Stimulated activated CD4-positive, alpha-beta T cell treated with anti-CD3 and anti-CD28 coated beads, Interleukin-12 subunit alpha, Interleukin-12 subunit beta, amount 100 ng/mL, for 24 hours (primary cell): ENCODE data around the gene SNX9.
"Not testable (repeated sequence)": the region's sequence is repeated elsewhere in the genome, so short reads cannot be mapped to it uniquely, and the experiment has no call there.

Experiments used
- DNase-seq, 2 experiments: peaks; one replicate each; pipeline ENCODE4 v3.0.0-alpha.2; 2020; ENCODE audit warnings: low read depth in 2 of 2

SNX9 gene

GRCh38 chr6:157885876-157886275 lies 62.8 kb downstream of the SNX9 start:
- DNase-seq, result no peak

GRCh38 chr6:157887892-157888291 lies 64.8 kb downstream of the SNX9 start:
- DNase-seq, result no peak

GRCh38 chr6:157891544-157892362 lies 68.7 kb downstream of the SNX9 start:
- DNase-seq, result no peak

GRCh38 chr6:157892363-157892877 lies 69.4 kb downstream of the SNX9 start:
- no peak for DNase-seq

GRCh38 chr6:157893238-157893637 lies 70.2 kb downstream of the SNX9 start:
- no peak for DNase-seq

- no peak for DNase-seq
Observed at GRCh38 chr6:157895585-157895984, 72.5 kb downstream of the SNX9 start.

- no peak for DNase-seq
Observed at GRCh38 chr6:157896932-157897331, 73.9 kb downstream of the SNX9 start.

GRCh38 chr6:157898169-157898568 lies 75.1 kb downstream of the SNX9 start:
- no peak for DNase-seq

GRCh38 chr6:157898640-157899039 lies 75.6 kb downstream of the SNX9 start:
- no peak for DNase-seq

- DNase-seq, result not testable (repeated sequence)
Observed at GRCh38 chr6:157900262-157900661, 77.2 kb downstream of the SNX9 start.

- not testable (repeated sequence) for DNase-seq
Observed at GRCh38 chr6:157900751-157901150, 77.7 kb downstream of the SNX9 start.

- no peak for DNase-seq
Observed at GRCh38 chr6:157904999-157905398, 82.0 kb downstream of the SNX9 start.

GRCh38 chr6:157905590-157906342 lies 82.7 kb downstream of the SNX9 start:
- no peak for DNase-seq

- DNase-seq, result no peak
Observed at GRCh38 chr6:157906537-157907061, 83.6 kb downstream of the SNX9 start.

GRCh38 chr6:157907651-157908050 lies 84.6 kb downstream of the SNX9 start:
- no peak for DNase-seq

- no peak for DNase-seq
Observed at GRCh38 chr6:157908369-157909281, 85.6 kb downstream of the SNX9 start.

GRCh38 chr6:157909282-157909664 lies 86.2 kb downstream of the SNX9 start:
- no peak for DNase-seq

GRCh38 chr6:157911278-157911677 lies 88.2 kb downstream of the SNX9 start:
- no peak for DNase-seq

- DNase-seq, result no peak
Observed at GRCh38 chr6:157911786-157912185, 88.7 kb downstream of the SNX9 start.

GRCh38 chr6:157912326-157912725 lies 89.3 kb downstream of the SNX9 start:
- DNase-seq, result no peak

- no peak for DNase-seq
Observed at GRCh38 chr6:157921685-157922367, 98.8 kb downstream of the SNX9 start.
